ENCODE measurements around the gene BUD31. TPM values are rescaled to one million over a fixed set of nuclear protein-coding genes. Genes with fewer than 3 reads are reported as not detected.

Gene BUD31
- total and polyA plus RNA-seq, 2 of the 8 experiments (the other 6 are each of a cell fraction or from before 2014, with no cell fraction given) = 46.7 to 114 TPM

GRCh38 chr7:99366646-99367045, 42.1 kb upstream of the BUD31 start (continued):
- TF ChIP-seq CHD1 (IDR thresholded peaks at IDR 0.05; ENCODE audit: low read depth, low read length) (no peak), EGR1 (IDR thresholded peaks at IDR 0.05; ENCODE audit: borderline replicate concordance, low read depth, low read length) (no peak), EZH2 (IDR thresholded peaks at IDR 0.05; ENCODE audit: low read depth, low read length, severe bottlenecking) (no peak), CBX5 (IDR thresholded peaks at IDR 0.05; ENCODE audit: low read depth, low read length) (no peak), CEBPB (IDR thresholded peaks at IDR 0.05; ENCODE audit: low read depth, low read length) (no peak)
